Neural progenitor cell (in vitro differentiated cells): Measurements from ENCODE around the gene RAG2. TPM values are rescaled to one million over a fixed set of nuclear protein-coding genes. Genes with fewer than 3 reads are reported as not detected.

Source experiments
- DNase-seq: peaks from one replicate; pipeline ENCODE4 v3.0.0-alpha.2; 2016; ENCODE audit warnings: low spot score
- H2AFZ ChIP-seq: fragments of 200-600 bp; sonication (generic); replicated peaks from 2 replicates; pipeline ENCODE4 v1.6.1; 2016; ENCODE audit warnings: antibody characterized with exemption
- H3F3A ChIP-seq: fragments of 200-600 bp; sonication (generic); 2 replicates; pipeline ENCODE4 v1.6.1; 2016; ENCODE audit warnings: antibody characterized with exemption, low read depth
- H3K27ac ChIP-seq: fragments of 200-600 bp; sonication (generic); 2 replicates; pipeline ENCODE4 v1.5.1; 2016; ENCODE audit warnings: mild to moderate bottlenecking
- H3K27me3 ChIP-seq: fragments of 200-600 bp; sonication (generic); 2 replicates; pipeline ENCODE4 v1.6.1; 2016; ENCODE audit warnings: mild to moderate bottlenecking, moderate library complexity
- H3K36me3 ChIP-seq: fragments of 200-600 bp; sonication (generic); 2 replicates; pipeline ENCODE4 v1.5.1; 2016
- H3K4me1 ChIP-seq: fragments of 200-600 bp; sonication (generic); 2 replicates; pipeline ENCODE4 v1.6.1; 2016; ENCODE audit warnings: mixed run types
- H3K4me2 ChIP-seq: fragments of 200-600 bp; sonication (generic); 2 replicates; pipeline ENCODE4 v1.6.1; 2016
- H3K4me3 ChIP-seq: fragments of 200-600 bp; sonication (generic); 2 replicates; pipeline ENCODE4 v1.5.1; 2016
- H3K79me2 ChIP-seq: fragments of 200-600 bp; sonication (generic); 2 replicates; pipeline ENCODE4 v1.6.1; 2016; ENCODE audit warnings: low read depth
- H3K9ac ChIP-seq: fragments of 200-600 bp; sonication (generic); 2 replicates; pipeline ENCODE4 v1.6.1; 2016
- H3K9me3 ChIP-seq: fragments of 200-600 bp; sonication (generic); 2 replicates; pipeline ENCODE4 v1.5.1; 2016; ENCODE audit warnings: low read depth
- H4K20me1 ChIP-seq: fragments of 200-600 bp; sonication (generic); 2 replicates; pipeline ENCODE4 v1.6.1; 2016; ENCODE audit warnings: low read depth
- H3K27ac Mint-ChIP-seq: 3 replicates; pipeline ENCODE4 v1.8.0; 2021; ENCODE audit warnings: mixed read lengths
- H3K27me3 Mint-ChIP-seq: 2 replicates; pipeline ENCODE4 v1.8.0; 2022; ENCODE audit warnings: low read depth, mild to moderate bottlenecking, inconsistent platforms, moderate library complexity, mixed read lengths; ENCODE audit not compliant: insufficient read depth
- H3K36me3 Mint-ChIP-seq: 3 replicates; pipeline ENCODE4 v1.8.0; 2021; ENCODE audit warnings: mixed read lengths
- H3K4me1 Mint-ChIP-seq: 3 replicates; pipeline ENCODE4 v1.8.0; 2021; ENCODE audit warnings: mixed read lengths
- H3K4me3 Mint-ChIP-seq: 3 replicates; pipeline ENCODE4 v1.8.0; 2021; ENCODE audit warnings: mild to moderate bottlenecking, moderate library complexity, mixed read lengths
- H3K9me3 Mint-ChIP-seq: 3 replicates; pipeline ENCODE4 v1.8.0; 2020; ENCODE audit warnings: mixed read lengths
- CTCF ChIP-seq: fragments of 200-600 bp; sonication (generic); IDR thresholded peaks from 2 replicates; pipeline ENCODE4 v1.5.1; 2017; ENCODE audit warnings: antibody characterized with exemption, mild to moderate bottlenecking
- EZH2 ChIP-seq: fragments of 200-600 bp; sonication (generic); IDR thresholded peaks from 2 replicates; pipeline ENCODE4 v1.6.1; 2017; ENCODE audit warnings: antibody characterized with exemption, mild to moderate bottlenecking, moderate library complexity
- EZH2phosphoT487 ChIP-seq: fragments of 200-600 bp; sonication (generic); IDR thresholded peaks from 2 replicates; pipeline ENCODE4 v1.6.1; 2017; ENCODE audit warnings: antibody characterized with exemption
- total RNA-seq: library from RNA; depleted of rRNA; stranded (reverse); fragments of >200 nt; gene quantifications from 2 replicates; pipeline ENCODE4 v1.2.3, GENCODE V29; 2015; ENCODE audit warnings: low replicate concordance

The RAG2 gene
- total RNA-seq, 1 donor from 2014 or later: 0.15 TPM

GRCh38 chr11:36608491-36609199 lies 10.6 kb upstream of the RAG2 start:
- Histone ChIP-seq H3K4me2 (no peak overlapping the region), H3K36me3 (no peaks in the 10 kb centered on the region), H3K27me3 (no peaks in the 10 kb centered on the region), H3K27ac (no peak overlapping the region), H3F3A (no peaks in the 10 kb centered on the region), H3K79me2 (no peaks in the 10 kb centered on the region), H4K20me1 (no peaks in the 10 kb centered on the region), H3K9ac (no peak overlapping the region), H3K4me3 (no peak overlapping the region), H3K4me1 (no peaks in the 10 kb centered on the region), H2AFZ (no peak overlapping the region), H3K9me3 (no peaks in the 10 kb centered on the region)
- no peak for TF ChIP-seq CTCF
- no peak for TF ChIP-seq EZH2
- no peak for TF ChIP-seq EZH2phosphoT487
- Mint-ChIP-seq H3K4me1 (no peaks in the 10 kb centered on the region), H3K36me3 (peaks cover 2% of the 10 kb centered on the region), H3K9me3 (peaks cover 2% of the 10 kb centered on the region), H3K27me3 (no peaks in the 10 kb centered on the region), H3K27ac (no peak overlapping the region), H3K4me3 (no peak overlapping the region)
- DNase-seq: no peak

GRCh38 chr11:36605221-36606216 lies 7.5 kb upstream of the RAG2 start:
- H3K27me3 Mint-ChIP-seq: peaks cover 3% of the 10 kb centered on the region
- H3K36me3 ChIP-seq: no peaks in the 10 kb centered on the region
- no peak overlapping the region for H3K4me3 ChIP-seq
- TF ChIP-seq EZH2 (no peak), CTCF (no peak), EZH2phosphoT487 (no peak)
- no peaks in the 10 kb centered on the region for H3F3A ChIP-seq
- H3K9me3 Mint-ChIP-seq: no peaks in the 10 kb centered on the region
- no peak for DNase-seq
- H3K4me1 Mint-ChIP-seq: no peaks in the 10 kb centered on the region
- no peak overlapping the region for H3K4me3 Mint-ChIP-seq
- H3K9me3 ChIP-seq: no peaks in the 10 kb centered on the region
- no peaks in the 10 kb centered on the region for H3K4me1 ChIP-seq
- H3K27ac ChIP-seq: no peak overlapping the region
- no peaks in the 10 kb centered on the region for H3K79me2 ChIP-seq
- no peaks in the 10 kb centered on the region for H3K36me3 Mint-ChIP-seq
- no peaks in the 10 kb centered on the region for H3K27me3 ChIP-seq
- H3K27ac Mint-ChIP-seq: no peak overlapping the region
- no peaks in the 10 kb centered on the region for H4K20me1 ChIP-seq
- H2AFZ ChIP-seq: no peak overlapping the region
- no peak overlapping the region for H3K9ac ChIP-seq
- H3K4me2 ChIP-seq: no peak overlapping the region

GRCh38 chr11:36602135-36602534 lies 4.1 kb upstream of the RAG2 start:
- TF ChIP-seq CTCF (no peak), EZH2 (no peak), EZH2phosphoT487 (no peak)
- no peak overlapping the region for H3K4me2 ChIP-seq
- H4K20me1 ChIP-seq: no peaks in the 10 kb centered on the region
- Mint-ChIP-seq H3K9me3 (no peaks in the 10 kb centered on the region), H3K36me3 (no peaks in the 10 kb centered on the region), H3K4me1 (no peaks in the 10 kb centered on the region), H3K27me3 (peaks cover 3% of the 10 kb centered on the region), H3K27ac (no peak overlapping the region), H3K4me3 (no peak overlapping the region)
- H3K79me2 ChIP-seq: no peaks in the 10 kb centered on the region
- peaks cover 4% of the 10 kb centered on the region for H3F3A ChIP-seq
- H3K4me3 ChIP-seq: no peak overlapping the region
- H3K27ac ChIP-seq: no peak overlapping the region
- H3K36me3 ChIP-seq: no peaks in the 10 kb centered on the region
- no peak for DNase-seq
- H3K4me1 ChIP-seq: no peaks in the 10 kb centered on the region
- no peak overlapping the region for H2AFZ ChIP-seq
- H3K9ac ChIP-seq: no peak overlapping the region
- no peaks in the 10 kb centered on the region for H3K27me3 ChIP-seq
- no peaks in the 10 kb centered on the region for H3K9me3 ChIP-seq
